CD8-positive, alpha-beta memory T cell (primary cell): ENCODE results near the gene MORF4L2. TPM values are rescaled to one million over a fixed set of nuclear protein-coding genes. Genes with fewer than 3 reads are reported as not detected.

Source experiments
- CTCF ChIA-PET: fragments of 350-600 bp; sonication (Branson Sonifier 250); formaldehyde crosslinking; loops from one replicate; lab custom pipeline; 2021; ENCODE audit warnings: antibody characterized with exemption; lab: Charles Lee
- POLR2A ChIA-PET: fragments of 350-600 bp; sonication (Branson Sonifier 250); formaldehyde crosslinking; loops from one replicate; lab custom pipeline; 2021; ENCODE audit warnings: antibody characterized with exemption; lab: Charles Lee
- DNase-seq, 5 donors: peaks; one replicate each; pipeline versions ENCODE4 v3.0.0 to v3.0.0-alpha.2; 2020 to 2022; ENCODE audit warnings: mixed read lengths in 1 of 5
- H3K27ac ChIP-seq: one replicate; pipeline ENCODE4 v1.7.0; 2013; ENCODE audit warnings: low read depth, mild to moderate bottlenecking, low read length, moderate library complexity
- H3K27me3 ChIP-seq: 2 replicates; pipeline ENCODE4 v1.7.0; 2013; ENCODE audit warnings: low read length, mild to moderate bottlenecking; ENCODE audit not compliant: insufficient read depth, poor library complexity, severe bottlenecking
- H3K36me3 ChIP-seq: 2 replicates; pipeline ENCODE4 v1.7.0; 2013; ENCODE audit warnings: mild to moderate bottlenecking, low read length, moderate library complexity; ENCODE audit not compliant: insufficient read depth
- H3K4me1 ChIP-seq: 2 replicates; pipeline ENCODE4 v1.7.0; 2013; ENCODE audit warnings: mild to moderate bottlenecking, low read length, moderate library complexity; ENCODE audit not compliant: insufficient read depth
- H3K4me3 ChIP-seq: 2 replicates; pipeline ENCODE4 v1.7.0; 2013; ENCODE audit warnings: mild to moderate bottlenecking, low read length
- H3K9me3 ChIP-seq: 2 replicates; pipeline ENCODE4 v1.7.0; 2013; ENCODE audit warnings: mild to moderate bottlenecking, low read length
- H3K27ac Mint-ChIP-seq, 8 donors: one replicate each; pipeline ENCODE4 v1.8.0; 2020 to 2021; ENCODE audit warnings: mixed read lengths in 8 of 8, mild to moderate bottlenecking in 6 of 8, inconsistent platforms in 3 of 8, moderate library complexity in 3 of 8
- H3K27me3 Mint-ChIP-seq, 2 donors: one replicate each; pipeline ENCODE4 v1.8.0; 2020 to 2021; ENCODE audit warnings: mixed read lengths in 2 of 2, mild to moderate bottlenecking in 1 of 2, moderate library complexity in 1 of 2
- H3K36me3 Mint-ChIP-seq, 3 donors: one replicate each; pipeline ENCODE4 v1.8.0; 2020 to 2021; ENCODE audit warnings: mixed read lengths in 3 of 3, inconsistent platforms in 1 of 3, mild to moderate bottlenecking in 1 of 3
- H3K4me1 Mint-ChIP-seq, 3 donors: one replicate each; pipeline ENCODE4 v1.8.0; 2020 to 2021; ENCODE audit warnings: mixed read lengths in 3 of 3, inconsistent platforms in 1 of 3, mild to moderate bottlenecking in 1 of 3
- H3K4me3 Mint-ChIP-seq, 7 donors: one replicate each; pipeline ENCODE4 v1.8.0; 2020 to 2021; ENCODE audit warnings: mixed read lengths in 7 of 7, mild to moderate bottlenecking in 6 of 7, moderate library complexity in 4 of 7, inconsistent platforms in 2 of 7
- H3K9me3 Mint-ChIP-seq, 5 donors: one replicate each; pipeline ENCODE4 v1.8.0; 2020 to 2022; ENCODE audit warnings: mixed read lengths in 5 of 5, mild to moderate bottlenecking in 3 of 5, moderate library complexity in 2 of 5, inconsistent platforms in 1 of 5
- polyA plus RNA-seq: library from polyadenylated mRNA; unstranded; fragments of 300-500 nt; fragmentation: Illumina TruSeq; gene quantifications from one replicate; pipeline ENCODE4 v1.2.3, GENCODE V29; 2021
- total RNA-seq, 2 experiments: library from RNA; stranded (reverse); gene quantifications; one replicate each; pipeline ENCODE4 v1.2.3, GENCODE V29; 2021

The MORF4L2 gene
- total RNA-seq = 100 to 1,000 TPM; 198 to 202 TPM
- polyA plus RNA-seq = 80.8 TPM

- Mint-ChIP-seq H3K4me3 (peak within 1 kb of the TSS in 3 of 7 donors; percentile 50 to 76 (median 71)), H3K4me1 (peaks cover 9 to 17% (median 15%) of the 10 kb centered on the region in 3 donors), H3K9me3 (no peaks in the 10 kb centered on the region), H3K27ac (peak within 1 kb of the TSS in 7 of 8 donors; percentile 15 to 92 (median 73)), H3K27me3 (no peaks in the 10 kb centered on the region), H3K36me3 (peaks cover 0 to 29% (median 4%) of the 10 kb centered on the region in 3 donors)
- no peaks in the 10 kb centered on the region for H3K9me3 ChIP-seq
- peaks cover 15% of the 10 kb centered on the region for H3K4me1 ChIP-seq
- peak; percentile 69 to 96 (median 88) for DNase-seq
- POLR2A ChIA-PET = interaction anchor here (0.7 to 1.4 kb wide), 4 partner anchors 8 to 470 kb away, joined by 3 to 6 read pairs (median 6); partner anchors contain the start of gene SLC25A53
- no peaks in the 10 kb centered on the region for H3K27me3 ChIP-seq
- peak within 1 kb of the TSS; percentile 94 for H3K4me3 ChIP-seq
- peak within 1 kb of the TSS; percentile 99 for H3K27ac ChIP-seq
- CTCF ChIA-PET = interaction anchor here (1.2 kb wide), 1 partner anchor 56 kb away, joined by 3 read pairs; no protein-coding TSS in a partner anchor
- H3K36me3 ChIP-seq = peaks cover 16% of the 10 kb centered on the region
Observed at GRCh38 chrX:103686199-103687072, at the start of gene MORF4L2. Gene MORF4L2, minus strand, starts transcription at chrX:103686699. Its CDS starts 9,672 bp downstream, at chrX:103677027.

- H3K4me1 ChIP-seq = no peaks in the 10 kb centered on the region
Observed at GRCh38 chrX:103734125-103734760, 47.7 kb upstream of the MORF4L2 start.

GRCh38 chrX:103733017-103733416 is 46.5 kb upstream of the MORF4L2 start:
- Mint-ChIP-seq H3K4me3 (no peak overlapping the region), H3K36me3 (no peaks in the 10 kb centered on the region), H3K4me1 (peaks cover 4 to 6% (median 6%) of the 10 kb centered on the region in 3 donors), H3K27ac (no peak overlapping the region), H3K27me3 (peaks cover 16 to 22% of the 10 kb centered on the region in 2 donors), H3K9me3 (no peaks in the 10 kb centered on the region)
- Histone ChIP-seq H3K9me3 (no peaks in the 10 kb centered on the region), H3K4me3 (no peak overlapping the region), H3K4me1 (no peaks in the 10 kb centered on the region), H3K36me3 (no peaks in the 10 kb centered on the region), H3K27ac (no peak overlapping the region), H3K27me3 (no peaks in the 10 kb centered on the region)
- ChIA-PET CTCF (no interaction called here), POLR2A (no interaction called here)
- no peak for DNase-seq

More at GRCh38 chrX:103734125-103734760, 47.7 kb upstream of the MORF4L2 start:
- Mint-ChIP-seq H3K27me3 (peaks cover 16 to 19% of the 10 kb centered on the region in 2 donors), H3K4me1 (peaks cover 4 to 6% (median 6%) of the 10 kb centered on the region in 3 donors), H3K9me3 (no peaks in the 10 kb centered on the region), H3K36me3 (no peaks in the 10 kb centered on the region), H3K27ac (no peak overlapping the region), H3K4me3 (no peak overlapping the region)
- Histone ChIP-seq H3K36me3 (no peaks in the 10 kb centered on the region), H3K4me3 (no peak overlapping the region), H3K27ac (no peak overlapping the region), H3K9me3 (no peaks in the 10 kb centered on the region), H3K27me3 (no peaks in the 10 kb centered on the region)
- ChIA-PET POLR2A (no interaction called here), CTCF (no interaction called here)
- no peak for DNase-seq

GRCh38 chrX:103730796-103731493 is 44.4 kb upstream of the MORF4L2 start:
- no peak for DNase-seq
- H3K27me3 Mint-ChIP-seq = peaks cover 16 to 18% of the 10 kb centered on the region in 2 donors
- no peak overlapping the region for H3K4me3 Mint-ChIP-seq
- H3K4me1 ChIP-seq = no peaks in the 10 kb centered on the region
- H3K4me3 ChIP-seq = no peak overlapping the region
- no peaks in the 10 kb centered on the region for H3K36me3 Mint-ChIP-seq
- H3K9me3 ChIP-seq = no peaks in the 10 kb centered on the region
- ChIA-PET CTCF (no interaction called here), POLR2A (no interaction called here)
- H3K27ac ChIP-seq = no peak overlapping the region
- no peaks in the 10 kb centered on the region for H3K27me3 ChIP-seq
- no peaks in the 10 kb centered on the region for H3K9me3 Mint-ChIP-seq
- no peaks in the 10 kb centered on the region for H3K36me3 ChIP-seq
- peaks cover 4 to 6% (median 6%) of the 10 kb centered on the region in 3 donors for H3K4me1 Mint-ChIP-seq
- H3K27ac Mint-ChIP-seq = no peak overlapping the region

- Mint-ChIP-seq H3K27me3 (peaks cover 16 to 19% of the 10 kb centered on the region in 2 donors), H3K4me1 (peaks cover 4 to 6% (median 6%) of the 10 kb centered on the region in 3 donors), H3K9me3 (no peaks in the 10 kb centered on the region), H3K27ac (peak overlapping the region in 1 of 8 donors; percentile 17), H3K4me3 (no peak overlapping the region), H3K36me3 (no peaks in the 10 kb centered on the region)
- no peak overlapping the region for H3K4me3 ChIP-seq
- CTCF ChIA-PET = no interaction called here
- H3K36me3 ChIP-seq = no peaks in the 10 kb centered on the region
- no peaks in the 10 kb centered on the region for H3K27me3 ChIP-seq
- DNase-seq = no peak
- H3K9me3 ChIP-seq = no peaks in the 10 kb centered on the region
- H3K27ac ChIP-seq = no peak overlapping the region
- POLR2A ChIA-PET = no interaction called here
- no peaks in the 10 kb centered on the region for H3K4me1 ChIP-seq
Observed at GRCh38 chrX:103730147-103730795, 43.8 kb upstream of the MORF4L2 start.

- H3K27ac Mint-ChIP-seq = no peak overlapping the region
Observed at GRCh38 chrX:103729015-103729414, 42.5 kb upstream of the MORF4L2 start.

GRCh38 chrX:103727115-103727514 is 40.6 kb upstream of the MORF4L2 start:
- Mint-ChIP-seq H3K4me3 (no peak overlapping the region), H3K36me3 (no peaks in the 10 kb centered on the region), H3K27ac (peak overlapping the region in 1 of 8 donors; percentile 26), H3K27me3 (peaks cover 16 to 20% of the 10 kb centered on the region in 2 donors), H3K4me1 (peaks cover 4 to 6% (median 6%) of the 10 kb centered on the region in 3 donors), H3K9me3 (no peaks in the 10 kb centered on the region)
- Histone ChIP-seq H3K27ac (no peak overlapping the region), H3K4me1 (no peaks in the 10 kb centered on the region), H3K36me3 (no peaks in the 10 kb centered on the region), H3K9me3 (no peaks in the 10 kb centered on the region), H3K4me3 (no peak overlapping the region), H3K27me3 (no peaks in the 10 kb centered on the region)
- CTCF ChIA-PET = no interaction called here
- POLR2A ChIA-PET = no interaction called here
- DNase-seq = no peak

More at GRCh38 chrX:103729015-103729414, 42.5 kb upstream of the MORF4L2 start:
- H3K4me1 Mint-ChIP-seq = peaks cover 4 to 6% (median 6%) of the 10 kb centered on the region in 3 donors
- Histone ChIP-seq H3K27ac (no peak overlapping the region), H3K4me3 (no peak overlapping the region), H3K4me1 (no peaks in the 10 kb centered on the region), H3K36me3 (no peaks in the 10 kb centered on the region), H3K9me3 (no peaks in the 10 kb centered on the region), H3K27me3 (no peaks in the 10 kb centered on the region)
- H3K27me3 Mint-ChIP-seq = peaks cover 16 to 22% of the 10 kb centered on the region in 2 donors
- H3K4me3 Mint-ChIP-seq = no peak overlapping the region
- DNase-seq = no peak
- ChIA-PET CTCF (no interaction called here), POLR2A (no interaction called here)
- no peaks in the 10 kb centered on the region for H3K36me3 Mint-ChIP-seq
- H3K9me3 Mint-ChIP-seq = no peaks in the 10 kb centered on the region
